HG03354 (cell line): ENCODE results near the gene RARS1.

Source experiments
- ATAC-seq: cut with Tn5 transposase; IDR thresholded peaks from one replicate; pipeline ENCODE4 v1.9.1; 2021; ENCODE audit warnings: mild to moderate bottlenecking; ENCODE audit not compliant: unreplicated experiment, poor library complexity, severe bottlenecking

RARS1 gene

DNA sequence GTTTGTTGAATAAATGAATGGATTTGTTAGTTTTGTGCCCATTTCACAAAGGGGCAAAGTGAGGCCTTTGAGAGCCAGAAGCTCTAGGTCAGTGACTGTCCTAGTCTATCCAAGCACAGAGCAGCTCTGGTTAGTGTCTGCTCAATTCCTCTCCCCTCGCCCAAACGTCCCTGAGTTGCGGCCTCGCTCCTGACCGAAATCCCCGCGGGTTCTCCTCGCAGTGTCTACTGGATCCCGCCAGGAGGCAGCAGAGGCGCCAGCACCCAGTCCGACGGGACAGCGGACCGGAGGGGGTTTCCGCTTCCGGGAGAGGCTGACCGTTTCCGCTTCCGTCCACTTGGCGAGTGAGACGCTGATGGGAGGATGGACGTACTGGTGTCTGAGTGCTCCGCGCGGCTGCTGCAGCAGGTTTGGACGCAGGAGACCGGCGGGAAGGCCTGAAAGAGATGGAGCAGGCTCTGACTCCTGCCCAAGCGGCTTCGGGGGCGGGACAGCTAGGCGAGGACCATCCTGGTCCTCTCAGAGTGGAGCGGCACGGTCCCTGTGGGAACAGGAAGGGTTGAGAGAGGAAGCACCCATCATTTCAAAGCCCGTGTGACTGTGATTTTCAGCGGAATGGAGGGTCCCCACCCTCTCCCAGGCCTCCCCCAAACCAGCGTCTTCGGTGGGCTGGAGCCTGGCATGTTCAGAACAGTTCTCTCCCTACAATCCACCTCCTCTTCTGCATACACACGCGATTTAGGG is at the start of gene RARS1:
Gene RARS1, plus strand, starts transcription at position 336 of the 744 bp plus-strand sequence. Its CDS starts 28 bp downstream, at position 364.
- peak; percentile 86 for ATAC-seq

DNA sequence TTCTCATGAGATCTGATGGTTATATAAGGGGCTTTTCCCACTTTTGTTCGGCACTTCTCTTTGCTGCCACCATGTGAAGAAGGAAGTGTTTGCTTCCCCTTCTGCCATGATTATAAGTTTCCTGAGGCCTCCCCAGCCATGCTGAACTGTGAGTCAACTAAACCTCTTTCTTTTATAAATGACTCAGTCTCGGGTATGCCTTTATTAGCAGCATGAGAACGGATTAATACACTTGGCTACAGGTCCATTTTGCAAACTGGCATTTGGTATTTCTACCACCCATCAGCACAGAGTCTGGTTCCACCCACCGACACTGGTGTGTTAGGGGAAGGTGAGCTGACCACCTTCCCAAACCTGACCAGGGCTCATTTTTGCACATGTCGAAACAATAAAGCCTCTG is 47.9 kb upstream of the RARS1 start:
- ATAC-seq: no peak

DNA sequence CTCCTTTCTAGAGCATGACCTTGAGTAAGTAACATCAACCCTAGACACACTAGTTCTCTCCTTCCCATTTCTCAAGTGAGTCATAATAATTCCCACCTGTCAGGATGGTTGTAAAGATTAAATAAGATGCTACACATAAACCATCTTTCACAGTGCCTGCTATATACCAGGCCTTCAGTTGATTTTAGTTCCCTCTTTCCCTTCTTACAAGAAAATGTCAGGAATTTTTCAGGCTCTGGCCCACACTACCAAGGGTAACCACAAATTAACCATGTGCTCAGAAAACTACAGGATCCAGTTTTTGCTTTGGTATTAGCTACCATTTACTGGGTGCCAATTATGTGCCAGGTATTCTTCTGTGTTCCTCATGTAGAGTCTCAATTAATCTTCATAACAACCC is 42.7 kb upstream of the RARS1 start:
- no peak for ATAC-seq

DNA sequence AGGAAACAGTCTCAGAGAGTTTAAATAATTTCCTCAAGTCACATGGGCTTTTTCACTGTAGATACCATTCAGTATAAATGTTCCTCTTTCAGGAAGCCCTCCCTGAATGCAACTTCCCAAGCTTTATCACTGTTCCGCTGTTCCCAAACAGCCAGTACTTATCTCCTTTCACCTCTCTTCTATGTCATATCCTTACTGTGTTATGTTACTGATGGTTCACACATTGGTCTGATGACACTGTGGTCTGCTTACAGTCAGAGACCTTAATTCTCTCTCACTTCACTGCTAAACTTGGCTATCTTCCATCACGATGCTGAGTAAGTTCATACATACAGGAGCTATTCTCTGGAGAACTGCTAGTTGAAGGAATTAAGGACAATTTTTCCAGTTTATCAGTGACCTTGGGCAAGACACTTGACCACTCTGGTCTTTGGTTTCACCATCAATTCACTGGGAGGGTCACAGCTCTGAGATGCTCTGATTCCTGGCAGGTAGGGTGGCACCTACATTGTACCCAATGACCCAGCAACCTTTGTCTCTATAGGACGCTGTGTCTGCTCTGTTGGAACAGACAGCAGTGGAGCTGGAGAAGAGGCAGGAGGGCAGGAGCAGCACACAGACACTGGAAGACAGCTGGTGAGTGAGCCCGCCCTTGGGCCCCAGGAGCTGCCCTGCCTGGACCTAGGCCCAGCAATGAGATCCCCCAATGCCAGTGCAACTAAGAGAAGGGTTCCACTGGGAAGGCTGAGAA is 42.1 kb upstream of the RARS1 start:
- no peak for ATAC-seq

DNA sequence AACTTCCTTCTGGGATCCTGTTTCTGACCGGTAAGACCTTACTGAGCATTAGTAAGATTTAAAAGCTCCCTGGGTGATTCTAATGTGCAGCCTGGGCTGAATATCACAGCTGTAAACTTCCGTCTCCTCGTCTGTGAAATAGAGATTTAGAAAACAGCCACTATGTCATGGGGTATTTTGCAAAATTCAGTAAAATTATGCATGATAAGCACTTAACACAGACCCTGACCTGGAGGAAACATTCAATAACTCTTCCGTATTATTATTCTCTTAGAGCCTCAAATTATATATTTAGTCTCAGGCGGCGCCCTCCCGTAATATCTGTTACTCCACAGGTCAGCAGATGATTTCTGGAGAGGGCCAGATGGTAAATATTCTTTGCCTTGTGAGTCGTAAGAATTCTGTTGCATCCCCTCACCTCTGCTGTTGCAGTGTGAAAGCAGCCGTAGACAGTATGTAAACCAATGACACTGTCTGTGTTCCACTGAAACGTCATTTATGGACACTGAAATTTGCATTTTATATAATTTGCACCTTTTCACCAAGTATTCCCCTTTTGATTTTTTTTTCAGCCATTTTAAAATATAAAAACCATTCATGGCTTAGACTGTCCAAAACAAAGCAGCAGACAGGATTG is 39.2 kb upstream of the RARS1 start:
- ATAC-seq: no peak

DNA sequence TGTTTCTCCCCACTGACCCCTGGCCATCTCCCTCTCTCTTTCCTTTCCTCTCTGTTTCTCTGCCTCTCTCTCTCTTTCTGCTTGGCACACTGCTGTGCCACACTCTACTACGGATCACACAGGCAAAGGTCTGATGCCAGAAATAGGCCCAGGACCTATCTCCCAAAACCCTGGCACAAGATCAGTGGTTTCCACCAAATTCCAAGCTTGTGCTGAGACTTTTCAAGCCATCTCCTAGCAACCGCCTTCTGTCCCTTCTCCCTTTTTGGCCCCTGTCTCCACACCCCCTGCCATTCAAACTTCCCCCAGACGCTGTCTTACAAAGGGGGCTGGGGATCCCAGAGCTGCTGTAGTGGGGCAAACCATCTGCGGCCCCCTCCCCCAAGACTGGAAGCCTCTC is 38.5 kb upstream of the RARS1 start:
- no peak for ATAC-seq

DNA sequence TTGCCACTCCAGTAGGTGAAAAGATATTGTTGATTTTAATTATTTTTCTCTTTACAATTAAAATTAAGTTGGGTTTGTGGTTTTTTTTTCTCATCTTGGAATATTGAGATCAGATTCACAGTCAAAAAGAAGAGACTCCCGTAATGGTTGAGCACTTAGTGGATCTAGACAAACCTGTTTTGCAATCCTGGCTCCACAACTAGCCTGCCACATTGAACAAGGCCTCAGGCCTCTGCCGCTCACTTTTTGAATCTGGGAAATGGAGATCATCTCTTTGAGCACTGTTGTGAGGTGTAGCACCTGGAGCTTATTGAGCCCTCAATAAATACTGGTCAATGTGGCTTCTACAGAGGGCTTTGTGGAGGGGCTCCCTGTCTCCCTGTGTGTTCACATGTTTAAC is 37.1 kb upstream of the RARS1 start:
- no peak for ATAC-seq

DNA sequence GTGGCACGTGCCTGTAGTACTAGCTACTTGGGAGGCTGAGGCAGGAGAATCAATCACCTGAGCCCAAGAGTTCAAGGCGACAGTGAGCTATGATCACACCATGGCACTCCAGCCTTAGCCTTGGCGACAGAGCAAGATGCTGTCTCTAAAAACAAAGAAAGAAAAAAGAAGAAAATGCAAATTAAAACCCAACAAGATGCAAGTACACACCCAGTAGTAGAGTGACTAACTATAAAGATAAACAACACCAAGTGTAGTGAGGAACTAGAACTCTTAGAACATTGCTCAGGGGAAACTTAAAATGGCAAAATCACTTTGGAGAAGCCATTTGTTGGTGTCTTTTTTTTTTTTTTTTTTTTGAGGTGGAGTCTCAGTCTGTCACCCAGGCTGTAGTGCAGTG is 34.7 kb upstream of the RARS1 start:
- no peak for ATAC-seq

DNA sequence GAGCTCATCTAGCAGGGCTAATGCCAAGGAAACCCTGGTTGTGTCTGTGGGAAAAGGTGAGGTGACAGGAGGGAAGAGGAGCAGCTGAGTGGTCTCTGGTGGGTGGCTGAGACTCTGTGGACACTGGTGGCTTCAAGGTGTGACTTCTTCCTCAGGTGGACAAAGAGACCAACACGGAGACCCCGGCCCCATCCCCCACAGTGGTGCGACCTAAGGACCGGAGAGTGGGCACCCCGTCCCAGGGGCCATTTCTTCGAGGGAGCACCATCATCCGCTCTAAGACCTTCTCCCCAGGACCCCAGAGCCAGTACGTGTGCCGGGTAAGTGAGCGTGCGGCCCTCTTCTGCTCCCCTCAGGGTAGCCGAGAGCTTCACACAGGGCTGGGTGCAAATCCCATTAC is 31.1 kb upstream of the RARS1 start:
- no peak for ATAC-seq

DNA sequence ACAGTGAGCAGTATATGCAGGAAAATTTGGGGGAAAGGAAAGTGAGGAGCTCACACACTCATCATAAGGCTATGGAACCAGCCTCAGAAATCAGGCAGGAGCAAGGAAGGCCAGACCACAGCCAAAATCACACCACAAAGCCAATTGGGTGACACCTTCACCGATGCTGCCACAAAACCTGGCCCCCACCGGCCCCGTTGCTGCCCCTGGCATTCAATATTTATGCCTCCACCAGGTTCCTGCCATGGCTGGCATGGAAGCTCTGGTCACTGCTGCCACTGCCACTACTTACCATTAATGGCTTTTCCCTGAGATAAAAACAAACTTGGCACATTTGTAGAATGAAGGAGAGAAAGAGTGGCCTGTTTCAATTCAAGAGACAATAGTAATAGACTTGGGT is 28.7 kb upstream of the RARS1 start:
- ATAC-seq: no peak

DNA sequence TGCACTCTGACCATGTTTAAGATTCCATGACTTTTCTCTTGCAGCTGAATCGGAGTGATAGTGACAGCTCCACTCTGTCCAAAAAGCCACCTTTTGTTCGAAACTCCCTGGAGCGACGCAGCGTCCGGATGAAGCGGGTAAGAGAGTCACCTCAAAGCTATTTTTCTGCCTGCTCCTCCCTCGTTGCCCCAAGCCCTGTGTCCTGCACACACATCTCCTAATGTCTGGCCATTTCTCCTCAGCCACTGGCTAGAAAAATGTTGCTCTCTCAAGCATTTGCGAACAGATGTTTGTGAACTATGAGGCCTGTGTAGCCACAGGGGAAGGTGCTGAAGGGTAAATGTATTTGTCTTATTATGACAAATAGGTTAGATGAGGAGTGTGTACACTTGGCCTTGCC is 25.7 kb upstream of the RARS1 start:
- no peak for ATAC-seq

DNA sequence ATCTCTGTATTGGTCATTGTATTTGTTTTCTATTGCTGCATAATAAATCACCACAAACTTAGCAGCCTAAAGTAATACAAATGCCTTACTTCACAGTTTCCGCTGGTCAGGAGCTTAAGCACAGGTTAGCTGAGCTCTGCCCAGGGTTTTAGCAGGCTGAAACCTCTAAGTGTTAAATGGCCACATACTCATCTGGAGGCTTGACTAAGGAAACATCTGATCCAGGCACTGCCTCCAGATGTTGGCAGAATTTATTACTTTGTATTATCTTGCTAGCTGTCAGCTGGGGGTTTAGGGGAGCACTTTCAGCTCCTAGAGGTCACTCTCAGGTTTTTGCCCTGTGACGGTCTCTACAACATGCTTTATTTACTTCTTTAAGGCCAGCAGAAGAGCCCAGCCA is 23.2 kb upstream of the RARS1 start:
- no peak for ATAC-seq

DNA sequence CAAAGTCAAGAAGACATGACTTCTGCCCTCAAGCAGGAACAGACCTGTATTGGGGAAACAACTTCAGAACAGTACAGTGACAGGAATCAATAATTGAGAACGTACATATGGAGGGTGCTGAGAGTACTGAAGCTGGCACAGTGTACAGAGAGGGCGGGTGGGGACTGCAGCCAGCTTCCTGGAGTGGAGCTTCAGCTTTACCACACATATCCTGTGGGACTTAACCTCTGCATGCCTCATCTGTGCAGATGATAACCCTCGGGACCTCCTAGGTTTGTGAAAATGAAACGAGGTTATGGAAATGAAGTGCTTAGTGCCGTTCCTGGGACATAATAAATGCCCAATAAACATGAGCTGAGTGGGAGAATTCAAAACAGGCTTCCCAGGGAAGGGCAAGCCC is 22.1 kb upstream of the RARS1 start:
- ATAC-seq: no peak

DNA sequence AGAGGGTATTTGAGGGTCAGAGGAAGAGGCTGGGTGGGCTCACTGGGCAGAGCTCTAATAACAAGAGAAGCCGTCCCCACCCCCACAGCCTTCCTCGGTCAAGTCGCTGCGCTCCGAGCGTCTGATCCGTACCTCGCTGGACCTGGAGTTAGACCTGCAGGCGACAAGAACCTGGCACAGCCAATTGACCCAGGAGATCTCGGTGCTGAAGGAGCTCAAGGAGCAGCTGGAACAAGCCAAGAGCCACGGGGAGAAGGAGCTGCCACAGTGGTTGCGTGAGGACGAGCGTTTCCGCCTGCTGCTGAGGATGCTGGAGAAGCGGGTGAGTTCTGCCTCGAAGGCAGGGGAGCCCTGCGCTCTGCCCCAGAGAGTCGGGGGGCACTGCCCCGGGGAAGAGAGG is 21.6 kb upstream of the RARS1 start:
- ATAC-seq: no peak

DNA sequence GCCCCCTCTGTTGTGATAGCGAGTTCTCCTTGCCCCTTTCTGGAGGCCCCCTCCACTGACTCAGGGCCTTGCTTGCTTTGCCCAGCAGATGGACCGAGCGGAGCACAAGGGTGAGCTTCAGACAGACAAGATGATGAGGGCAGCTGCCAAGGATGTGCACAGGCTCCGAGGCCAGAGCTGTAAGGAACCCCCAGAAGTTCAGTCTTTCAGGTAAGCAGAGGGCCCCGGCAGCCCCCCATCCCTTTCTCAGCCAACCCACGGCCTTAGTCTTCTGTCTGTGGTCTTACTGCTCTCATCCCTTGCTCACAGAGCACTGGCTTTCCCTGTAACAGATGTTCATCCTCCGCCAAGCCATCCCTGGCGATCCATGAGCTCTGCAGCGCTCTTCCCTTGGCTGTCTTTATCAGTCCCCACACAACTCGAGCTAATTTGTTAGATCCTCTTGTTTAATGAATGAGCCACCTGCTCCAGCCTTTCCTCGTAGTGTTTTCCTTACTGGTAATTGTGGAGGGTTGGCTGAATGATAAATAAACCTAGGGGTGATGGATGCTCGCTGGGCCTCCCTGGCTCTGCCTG is 18.4 kb upstream of the RARS1 start:
- ATAC-seq: no peak

DNA sequence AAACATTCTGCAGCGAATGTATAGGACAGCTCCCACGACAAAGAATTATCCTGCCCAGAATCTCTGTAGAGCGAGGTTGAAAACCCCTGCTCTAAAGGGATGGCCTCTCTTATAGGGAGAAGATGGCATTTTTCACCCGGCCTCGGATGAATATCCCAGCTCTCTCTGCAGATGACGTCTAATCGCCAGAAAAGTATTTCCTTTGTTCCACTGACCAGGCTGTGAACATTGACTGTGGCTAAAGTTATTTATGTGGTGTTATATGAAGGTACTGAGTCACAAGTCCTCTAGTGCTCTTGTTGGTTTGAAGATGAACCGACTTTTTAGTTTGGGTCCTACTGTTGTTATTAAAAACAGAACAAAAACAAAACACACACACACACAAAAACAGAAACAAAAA is 17.4 kb upstream of the RARS1 start:
- ATAC-seq: no peak

DNA sequence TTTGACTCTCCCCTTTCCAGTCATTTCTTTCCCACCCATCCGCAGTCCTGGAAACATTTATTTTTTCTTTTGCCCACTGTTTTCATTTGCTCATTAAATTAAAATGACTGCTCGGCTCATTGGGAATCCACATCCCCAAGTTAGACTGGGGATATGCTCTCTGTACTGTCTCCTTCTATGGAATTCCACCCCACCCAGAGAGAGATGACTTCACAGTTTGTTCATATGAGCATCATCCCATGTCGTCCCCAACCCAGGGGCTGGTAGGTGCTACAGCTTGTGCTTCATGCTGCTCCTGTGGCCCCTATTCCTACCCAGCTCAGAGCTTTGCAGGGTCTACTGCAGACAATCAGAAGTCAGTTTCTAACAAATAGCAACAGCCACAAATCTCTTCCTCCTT is 16.5 kb upstream of the RARS1 start:
- no peak for ATAC-seq

DNA sequence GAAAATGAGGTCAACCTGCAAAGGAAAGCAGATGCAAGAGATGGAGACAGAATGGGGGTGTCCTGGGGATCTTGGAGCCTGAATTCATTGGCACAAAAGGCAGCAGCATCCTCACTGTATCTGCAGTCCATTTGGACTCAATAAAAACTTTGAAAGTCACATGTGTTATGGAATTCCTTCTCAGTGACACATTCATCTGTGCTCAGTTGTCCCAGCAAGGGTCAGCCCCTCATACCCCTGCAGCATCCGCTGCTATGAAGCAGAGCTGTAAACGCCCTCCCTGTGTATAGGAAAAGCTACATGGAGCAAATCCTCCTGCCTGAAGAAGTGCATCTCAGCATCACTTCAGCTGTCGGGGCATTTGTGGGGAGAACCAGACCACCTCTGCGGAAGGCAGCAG is 14.5 kb upstream of the RARS1 start:
- ATAC-seq: no peak

DNA sequence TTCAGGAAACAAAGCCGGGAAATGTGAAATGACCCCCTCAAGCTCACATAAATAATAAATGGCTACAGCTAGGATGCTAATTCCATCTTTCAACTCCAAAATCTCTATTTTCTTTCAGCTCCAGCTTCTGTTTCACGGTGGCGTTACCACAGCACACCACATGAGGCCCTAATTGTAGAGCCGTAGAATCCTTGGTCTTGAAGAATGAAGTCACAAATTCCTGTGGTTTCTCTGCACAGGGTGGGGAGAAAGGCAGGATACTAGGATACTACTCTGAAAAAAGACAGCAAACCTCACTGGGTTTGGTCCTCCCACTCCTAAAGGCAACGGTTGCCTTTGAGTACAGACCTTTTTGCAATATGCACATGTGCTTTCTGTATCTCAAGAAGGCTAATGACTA is 13.9 kb upstream of the RARS1 start:
- ATAC-seq: no peak

DNA sequence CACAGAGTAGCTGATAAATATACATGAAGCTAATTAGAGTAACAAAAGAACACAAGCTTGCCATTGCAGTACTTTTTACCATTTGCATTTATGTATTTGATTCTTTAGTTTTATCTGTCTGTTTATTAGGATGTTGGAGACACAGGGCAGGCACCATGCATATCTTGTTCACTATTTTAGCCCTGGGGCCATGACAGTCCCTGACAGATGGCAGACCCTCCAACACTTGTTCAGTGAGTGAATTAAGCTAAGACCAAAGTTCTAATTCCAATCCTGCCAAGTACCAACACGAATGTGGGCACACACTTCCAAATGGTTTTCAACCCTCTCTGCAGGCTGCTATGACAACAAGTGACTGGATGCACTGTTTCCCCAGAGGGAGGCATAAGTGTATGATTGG is 12.0 kb upstream of the RARS1 start:
- no peak for ATAC-seq

DNA sequence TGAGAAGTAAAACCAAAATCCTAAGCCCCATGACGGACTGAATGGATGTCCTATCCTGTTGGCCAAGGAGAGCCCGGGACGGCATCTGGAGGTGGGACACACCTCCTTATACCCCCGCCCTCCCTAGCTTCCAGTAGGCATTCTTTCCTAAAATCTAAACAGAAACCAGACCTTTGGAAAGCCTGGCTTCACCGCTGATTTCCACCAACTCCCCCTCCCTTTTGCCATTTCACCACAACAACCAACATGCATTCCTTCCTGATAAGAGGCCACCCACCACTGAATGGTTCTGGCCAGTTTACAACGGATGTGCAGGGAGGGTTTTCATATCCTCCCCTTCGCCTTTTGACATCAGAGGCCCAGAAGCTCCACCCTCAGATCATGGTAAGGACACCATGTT is 9.2 kb upstream of the RARS1 start:
- ATAC-seq: no peak
